ENCODE measurements around the gene PLCXD3.

Gene PLCXD3

GRCh38 chr5:41374631-41375030 is 135.8 kb downstream of the PLCXD3 start:
- TF ChIP-seq EGR1 (IDR thresholded peaks at IDR 0.05) (no peak), CREB1 (IDR thresholded peaks at IDR 0.05; ENCODE audit: low read depth) (no peak)

GRCh38 chr5:41373230-41373629 is 137.2 kb downstream of the PLCXD3 start:
- TF ChIP-seq ZBTB7A (IDR thresholded peaks at IDR 0.05; ENCODE audit: low read depth) (no peak), EP300 (IDR thresholded peaks at IDR 0.05; ENCODE audit: borderline replicate concordance) (no peak), TCF12 (IDR thresholded peaks at IDR 0.05; ENCODE audit: low read depth) (no peak), CEBPB (IDR thresholded peaks at IDR 0.05) (no peak), CREB1 (IDR thresholded peaks at IDR 0.05; ENCODE audit: low read depth) (no peak), TAF1 (IDR thresholded peaks at IDR 0.05; ENCODE audit: low read depth) (no peak), YY1 (IDR thresholded peaks at IDR 0.05; ENCODE audit: low read depth) (no peak), NFIC (IDR thresholded peaks at IDR 0.05) (no peak), USF1 (IDR thresholded peaks at IDR 0.05) (no peak), FOXM1 (IDR thresholded peaks at IDR 0.05; ENCODE audit: borderline replicate concordance, low read depth) (no peak), RAD21 (IDR thresholded peaks at IDR 0.05; ENCODE audit: low read depth) (no peak), EGR1 (IDR thresholded peaks at IDR 0.05) (no peak), TEAD4 (IDR thresholded peaks at IDR 0.05) (no peak)

GRCh38 chr5:41371738-41372137 is 138.7 kb downstream of the PLCXD3 start:
- TF ChIP-seq CREB1 (IDR thresholded peaks at IDR 0.05; ENCODE audit: low read depth) (no peak), CEBPB (IDR thresholded peaks at IDR 0.05) (no peak), TEAD4 (IDR thresholded peaks at IDR 0.05) (no peak), EGR1 (IDR thresholded peaks at IDR 0.05) (no peak), MAX (IDR thresholded peaks at IDR 0.05) (no peak), ZBTB7A (IDR thresholded peaks at IDR 0.05; ENCODE audit: low read depth) (no peak), NFIC (IDR thresholded peaks at IDR 0.05) (no peak), FOXM1 (IDR thresholded peaks at IDR 0.05; ENCODE audit: borderline replicate concordance, low read depth) (no peak), RAD21 (IDR thresholded peaks at IDR 0.05; ENCODE audit: low read depth) (no peak), YY1 (IDR thresholded peaks at IDR 0.05; ENCODE audit: low read depth) (no peak), REST (IDR thresholded peaks at IDR 0.05; ENCODE audit: low read depth) (no peak), TAF1 (IDR thresholded peaks at IDR 0.05; ENCODE audit: low read depth) (no peak), TCF12 (IDR thresholded peaks at IDR 0.05; ENCODE audit: low read depth) (no peak), USF1 (IDR thresholded peaks at IDR 0.05) (no peak), EP300 (IDR thresholded peaks at IDR 0.05; ENCODE audit: borderline replicate concordance) (no peak)

GRCh38 chr5:41370482-41370881 is 139.9 kb downstream of the PLCXD3 start:
- no peak for TF ChIP-seq CREB1 (IDR thresholded peaks at IDR 0.05; ENCODE audit: low read depth)

GRCh38 chr5:41369799-41370198 is 140.6 kb downstream of the PLCXD3 start:
- TF ChIP-seq RAD21 (IDR thresholded peaks at IDR 0.05; ENCODE audit: low read depth) (no peak), ZBTB7A (IDR thresholded peaks at IDR 0.05; ENCODE audit: low read depth) (no peak), TEAD4 (IDR thresholded peaks at IDR 0.05) (no peak), CEBPB (IDR thresholded peaks at IDR 0.05) (no peak), TAF1 (IDR thresholded peaks at IDR 0.05; ENCODE audit: low read depth) (no peak), YY1 (IDR thresholded peaks at IDR 0.05; ENCODE audit: low read depth) (no peak), CREB1 (IDR thresholded peaks at IDR 0.05; ENCODE audit: low read depth) (no peak), MAX (IDR thresholded peaks at IDR 0.05) (no peak), USF1 (IDR thresholded peaks at IDR 0.05) (no peak)

GRCh38 chr5:41368158-41368557 is 142.2 kb downstream of the PLCXD3 start:
- TF ChIP-seq YY1 (IDR thresholded peaks at IDR 0.05; ENCODE audit: low read depth) (no peak), CREB1 (IDR thresholded peaks at IDR 0.05; ENCODE audit: low read depth) (no peak), NFIC (IDR thresholded peaks at IDR 0.05) (peak; percentile 29; the same call in 1 of the 2 replicates), TCF12 (IDR thresholded peaks at IDR 0.05; ENCODE audit: low read depth) (no peak), USF1 (IDR thresholded peaks at IDR 0.05) (no peak), RAD21 (IDR thresholded peaks at IDR 0.05; ENCODE audit: low read depth) (no peak), MAX (IDR thresholded peaks at IDR 0.05) (no peak), EP300 (IDR thresholded peaks at IDR 0.05; ENCODE audit: borderline replicate concordance) (no peak), FOXM1 (IDR thresholded peaks at IDR 0.05; ENCODE audit: borderline replicate concordance, low read depth) (no peak)

- TF ChIP-seq REST (IDR thresholded peaks at IDR 0.05; ENCODE audit: low read depth), result no peak
- no peak for TF ChIP-seq MAX (IDR thresholded peaks at IDR 0.05)
- TF ChIP-seq TAF1 (IDR thresholded peaks at IDR 0.05; ENCODE audit: low read depth), result no peak
- TF ChIP-seq CEBPB (IDR thresholded peaks at IDR 0.05), result no peak
- no peak for TF ChIP-seq CREB1 (IDR thresholded peaks at IDR 0.05; ENCODE audit: low read depth)
- TF ChIP-seq EGR1 (IDR thresholded peaks at IDR 0.05), result no peak
Measured at GRCh38 chr5:41365369-41365768, 145.0 kb downstream of the PLCXD3 start.
